ENCODE measurements around the gene TMEM139. TPM values are rescaled to one million over a fixed set of nuclear protein-coding genes. Genes with fewer than 3 reads are reported as not detected.

Gene TMEM139
- total RNA-seq, 2 donors from 2014 or later = 18.4 to 27.2 TPM

- peak; percentile 90 for DNase-seq
- H3K4me1 ChIP-seq = no peaks in the 10 kb centered on the region
- H3K27me3 ChIP-seq = no peaks in the 10 kb centered on the region
- H3K4me3 ChIP-seq = no peak overlapping the region
- H3K27ac ChIP-seq = no peak overlapping the region
- intact Hi-C loops (cut with DNase I) = loop anchor here (2.0 to 10.0 kb wide), 3 partner anchors 65 to 291 kb away; no protein-coding TSS in a partner anchor
- H3K36me3 ChIP-seq = peaks cover 21% of the 10 kb centered on the region
- peak; percentile 83 for TF ChIP-seq CTCF (IDR thresholded peaks at IDR 0.05)
- H3K9ac ChIP-seq (ENCODE audit: low read depth in 2 of 2, low read length in 2 of 2) = no peak overlapping the region
- no peaks in the 10 kb centered on the region for H3K9me3 ChIP-seq
Measured at GRCh38 chr7:143305423-143306070, 20.8 kb downstream of the TMEM139 start.

GRCh38 chr7:143308632-143309031 lies 23.9 kb downstream of the TMEM139 start:
- Histone ChIP-seq H3K4me1 (no peaks in the 10 kb centered on the region), H3K9me3 (no peaks in the 10 kb centered on the region), H3K27ac (no peak overlapping the region), H3K9ac (ENCODE audit: low read depth in 2 of 2, low read length in 2 of 2) (no peak overlapping the region), H3K36me3 (peaks cover 10% of the 10 kb centered on the region), H3K4me3 (no peak overlapping the region), H3K27me3 (no peaks in the 10 kb centered on the region)
- no peak for TF ChIP-seq CTCF (IDR thresholded peaks at IDR 0.05)
- intact Hi-C loops (cut with DNase I) = loop anchor here (5.0 to 10.0 kb wide), 2 partner anchors 109 to 294 kb away; no protein-coding TSS in a partner anchor
- no peak for DNase-seq

GRCh38 chr7:143314127-143314526 lies 29.4 kb downstream of the TMEM139 start:
- H3K4me3 ChIP-seq = no peak overlapping the region
- H3K4me1 ChIP-seq = no peaks in the 10 kb centered on the region
- H3K36me3 ChIP-seq = no peaks in the 10 kb centered on the region
- no peak overlapping the region for H3K9ac ChIP-seq (ENCODE audit: low read depth in 2 of 2, low read length in 2 of 2)
- no peaks in the 10 kb centered on the region for H3K27me3 ChIP-seq
- intact Hi-C loops (cut with DNase I) = no loop called here
- DNase-seq = no peak
- no peaks in the 10 kb centered on the region for H3K9me3 ChIP-seq
- no peak overlapping the region for H3K27ac ChIP-seq
- TF ChIP-seq CTCF (IDR thresholded peaks at IDR 0.05) = no peak

- H3K36me3 ChIP-seq = no peaks in the 10 kb centered on the region
- intact Hi-C loops (cut with DNase I) = no loop called here
- H3K9me3 ChIP-seq = no peaks in the 10 kb centered on the region
- no peak within 1 kb of the TSS for H3K27ac ChIP-seq
- H3K4me1 ChIP-seq = no peaks in the 10 kb centered on the region
- no peaks in the 10 kb centered on the region for H3K27me3 ChIP-seq
- H3K4me3 ChIP-seq = no peak within 1 kb of the TSS
- no peak within 1 kb of the TSS for H3K9ac ChIP-seq (ENCODE audit: low read depth in 2 of 2, low read length in 2 of 2)
- TF ChIP-seq CTCF (IDR thresholded peaks at IDR 0.05) = no peak
- no peak for DNase-seq
Measured at GRCh38 chr7:143315776-143316175, 31.0 kb downstream of the TMEM139 start, which contains the start of gene CLCN1. Gene CLCN1, plus strand, starts transcription at chr7:143316111. Its CDS starts 102 bp downstream, at chr7:143316213.

GRCh38 chr7:143316492-143316891 lies 31.7 kb downstream of the TMEM139 start:
- intact Hi-C loops (cut with DNase I) = no loop called here
- Histone ChIP-seq H3K9me3 (no peaks in the 10 kb centered on the region), H3K4me1 (no peaks in the 10 kb centered on the region), H3K36me3 (no peaks in the 10 kb centered on the region), H3K4me3 (no peak overlapping the region), H3K27ac (no peak overlapping the region), H3K27me3 (no peaks in the 10 kb centered on the region), H3K9ac (ENCODE audit: low read depth in 2 of 2, low read length in 2 of 2) (no peak overlapping the region)
- no peak for DNase-seq
- TF ChIP-seq CTCF (IDR thresholded peaks at IDR 0.05) = no peak

Measured in colonic mucosa (tissue), 4 donors.